HepG2 (cell line): Measurements from ENCODE around the gene OR2T8.

Experiments
- POLR2A ChIP-seq, 2 experiments: IDR thresholded peaks; 2 replicates each; pipeline ENCODE4 v1.6.1; 2011; ENCODE audit warnings: low read depth in 2 of 2, low read length in 2 of 2, mild to moderate bottlenecking in 1 of 2, moderate library complexity in 1 of 2; ENCODE audit not compliant: insufficient read depth in 1 of 2
- ZNF234 ChIP-seq: sonication (generic); formaldehyde crosslinking; conservative IDR thresholded peaks from 2 replicates; pipeline ENCODE4 v1.5.1; 2020; ENCODE audit warnings: mild to moderate bottlenecking, missing genetic modification reagents
- ZNF281 ChIP-seq: sonication (generic); formaldehyde crosslinking; IDR thresholded peaks from 2 replicates; pipeline ENCODE4 v1.4.0; 2020; ENCODE audit warnings: missing genetic modification reagents, borderline replicate concordance

- TF ChIP-seq POLR2A (IDR thresholded peaks at IDR 0.05; ENCODE audit: insufficient read depth in 1 of 2, low read depth in 2 of 2, low read length in 2 of 2) (no peak), ZNF234 (CRISPR knock-in tag) (no peak), ZNF281 (CRISPR knock-in tag) (no peak)
Measured at GRCh38 chr1:247905910-247906503, 14.0 kb upstream of the OR2T8 start.
